ENCODE data around the gene MTARC2. TPM values are rescaled to one million over a fixed set of nuclear protein-coding genes. Genes with fewer than 3 reads are reported as not detected.

MTARC2 gene
- polyA plus RNA-seq, 1 donor from 2014 or later = not detected

- peaks cover 13% of the 10 kb centered on the region for H3K27me3 ChIP-seq (ENCODE audit: insufficient read depth, low read depth, low read length)
- no peak overlapping the region for H3K27ac ChIP-seq (ENCODE audit: low read length)
- H3K79me2 ChIP-seq (replicated peaks; ENCODE audit: insufficient read depth, low read length) = no peaks in the 10 kb centered on the region
- TF ChIP-seq SMC3 (conservative IDR thresholded peaks at IDR 0.05; ENCODE audit: poor library complexity) (no peak), EZH2 (IDR thresholded peaks at IDR 0.05; ENCODE audit: borderline replicate concordance, insufficient read depth, low read length, poor library complexity, severe bottlenecking) (no peak), CTCF (IDR thresholded peaks at IDR 0.05; ENCODE audit: poor library complexity, severe bottlenecking) (no peak), POLR2AphosphoS5 (IDR thresholded peaks at IDR 0.05) (no peak), RAD21 (conservative IDR thresholded peaks at IDR 0.05) (no peak), MXI1 (conservative IDR thresholded peaks at IDR 0.05; ENCODE audit: poor library complexity, severe bottlenecking) (no peak), TAF1 (IDR thresholded peaks at IDR 0.05; ENCODE audit: low read depth) (no peak), EP300 (conservative IDR thresholded peaks at IDR 0.05; ENCODE audit: poor library complexity, severe bottlenecking) (no peak), REST (IDR thresholded peaks at IDR 0.05; ENCODE audit: borderline replicate concordance) (no peak)
- no peaks in the 10 kb centered on the region for H3K9me3 ChIP-seq (ENCODE audit: low read length)
- H3K4me3 ChIP-seq (ENCODE audit: low read length) = no peak overlapping the region
- no peaks in the 10 kb centered on the region for H4K20me1 ChIP-seq (ENCODE audit: insufficient read depth)
- H3F3A ChIP-seq (ENCODE audit: insufficient read depth, low read length, poor library complexity, severe bottlenecking) = no peaks in the 10 kb centered on the region
- no peaks in the 10 kb centered on the region for H3K9me2 ChIP-seq (ENCODE audit: insufficient read depth, low read length)
- H2AFZ ChIP-seq (ENCODE audit: low read depth, low read length) = no peak overlapping the region
- H3K4me2 ChIP-seq (ENCODE audit: low read length) = no peak overlapping the region
- H3K9ac ChIP-seq (ENCODE audit: low read length) = no peak overlapping the region
- no peaks in the 10 kb centered on the region for H3K36me3 ChIP-seq (ENCODE audit: insufficient read depth, low read length)
Measured at GRCh38 chr1:220784751-220785150, 36.6 kb downstream of the MTARC2 start.

- Histone ChIP-seq H3K27ac (ENCODE audit: low read length) (no peak overlapping the region), H4K20me1 (ENCODE audit: insufficient read depth) (no peaks in the 10 kb centered on the region), H3K9me3 (ENCODE audit: low read length) (no peaks in the 10 kb centered on the region), H3K79me2 (replicated peaks; ENCODE audit: insufficient read depth, low read length) (no peaks in the 10 kb centered on the region), H3K4me3 (ENCODE audit: low read length) (no peak overlapping the region), H3K36me3 (ENCODE audit: insufficient read depth, low read length) (no peaks in the 10 kb centered on the region), H2AFZ (ENCODE audit: low read depth, low read length) (no peak overlapping the region), H3K27me3 (ENCODE audit: insufficient read depth, low read depth, low read length) (peaks cover 13% of the 10 kb centered on the region), H3F3A (ENCODE audit: insufficient read depth, low read length, poor library complexity, severe bottlenecking) (no peaks in the 10 kb centered on the region), H3K9ac (ENCODE audit: low read length) (no peak overlapping the region), H3K4me2 (ENCODE audit: low read length) (no peak overlapping the region), H3K9me2 (ENCODE audit: insufficient read depth, low read length) (no peaks in the 10 kb centered on the region)
- no peak for TF ChIP-seq TAF1 (IDR thresholded peaks at IDR 0.05; ENCODE audit: low read depth)
- TF ChIP-seq POLR2AphosphoS5 (IDR thresholded peaks at IDR 0.05) = no peak
- no peak for TF ChIP-seq REST (IDR thresholded peaks at IDR 0.05; ENCODE audit: borderline replicate concordance)
- no peak for TF ChIP-seq EZH2 (IDR thresholded peaks at IDR 0.05; ENCODE audit: borderline replicate concordance, insufficient read depth, low read length, poor library complexity, severe bottlenecking)
- no peak for TF ChIP-seq EP300 (conservative IDR thresholded peaks at IDR 0.05; ENCODE audit: poor library complexity, severe bottlenecking)
- TF ChIP-seq SMC3 (conservative IDR thresholded peaks at IDR 0.05; ENCODE audit: poor library complexity) = no peak
- TF ChIP-seq CTCF (IDR thresholded peaks at IDR 0.05; ENCODE audit: poor library complexity, severe bottlenecking) = no peak
- no peak for TF ChIP-seq MXI1 (conservative IDR thresholded peaks at IDR 0.05; ENCODE audit: poor library complexity, severe bottlenecking)
- TF ChIP-seq RAD21 (conservative IDR thresholded peaks at IDR 0.05) = no peak
Measured at GRCh38 chr1:220785166-220786056, 37.3 kb downstream of the MTARC2 start.
